ENCODE results near the gene TOGARAM1. TPM values are rescaled to one million over a fixed set of nuclear protein-coding genes. Genes with fewer than 3 reads are reported as not detected.
A peak's percentile ranks its signal among the peaks of the same experiment; 100 is the strongest.
"Not testable (repeated sequence)": the region's sequence is repeated elsewhere in the genome, so short reads cannot be mapped to it uniquely, and the experiment has no call there.

The TOGARAM1 gene
- total RNA-seq, 1 donor from 2014 or later = 17.1 TPM

DNA sequence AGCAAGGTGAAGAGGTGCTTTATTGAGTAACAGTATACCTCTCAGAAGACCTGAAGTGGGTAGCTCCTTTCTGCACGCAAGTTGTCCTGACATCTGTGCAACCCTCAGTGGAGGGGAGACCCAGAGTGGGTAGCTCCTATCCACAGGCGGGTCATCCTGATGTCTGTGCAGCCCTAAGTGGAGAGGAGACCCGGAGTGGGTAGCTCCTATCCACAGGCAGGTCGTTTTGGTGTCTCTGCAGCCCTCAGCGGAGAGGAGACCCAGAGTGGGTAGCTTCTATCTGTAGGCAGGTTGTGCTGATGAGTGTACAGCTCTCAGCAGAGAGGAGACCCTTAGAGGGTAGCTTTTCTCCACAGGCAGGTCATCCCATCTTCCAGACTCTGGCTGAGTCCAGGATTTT is 76.9 kb downstream of the TOGARAM1 start:
- no peak for DNase-seq (ENCODE audit: low spot score)

DNA sequence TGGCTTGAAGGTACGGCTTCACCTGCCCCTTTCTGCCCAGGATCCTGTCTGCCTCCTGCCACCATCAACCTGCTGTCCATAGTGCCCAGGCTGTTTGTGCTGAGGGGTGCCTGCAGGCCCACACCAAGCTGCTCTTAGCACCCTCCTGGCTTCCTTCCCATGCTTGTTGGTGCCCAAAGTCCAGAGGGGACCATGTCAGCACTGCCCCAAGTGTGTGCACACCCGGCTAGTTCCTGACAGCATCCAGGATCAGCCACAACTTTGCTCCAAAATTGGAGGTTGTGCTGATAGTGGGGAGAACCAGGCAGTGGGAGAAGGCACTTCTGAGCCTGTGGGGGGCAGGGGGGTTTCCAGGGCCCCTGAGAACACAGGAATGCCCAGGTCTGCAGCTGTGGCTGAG is 77.4 kb downstream of the TOGARAM1 start:
- DNase-seq (ENCODE audit: low spot score) = no peak

DNA sequence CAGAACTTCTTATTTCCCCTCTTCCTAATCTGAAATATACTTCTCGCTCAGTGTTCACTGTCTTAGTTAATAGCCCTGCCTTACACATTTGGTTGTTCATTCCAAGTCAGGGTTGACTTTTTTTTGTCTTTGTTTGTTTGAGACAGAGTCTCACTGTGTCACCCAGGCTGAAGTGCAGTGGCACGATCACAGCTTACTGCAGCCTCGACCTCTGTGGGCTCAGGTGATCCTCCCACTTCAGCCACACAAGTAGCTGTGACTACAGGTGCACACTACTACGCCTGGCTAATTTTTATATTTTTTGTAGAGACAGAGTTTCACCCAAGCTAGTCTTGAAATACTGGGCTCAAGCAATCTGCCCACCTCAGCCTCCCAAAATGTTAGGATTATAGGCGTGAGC is 79.7 kb downstream of the TOGARAM1 start:
- no peak for DNase-seq (ENCODE audit: low spot score)

DNA sequence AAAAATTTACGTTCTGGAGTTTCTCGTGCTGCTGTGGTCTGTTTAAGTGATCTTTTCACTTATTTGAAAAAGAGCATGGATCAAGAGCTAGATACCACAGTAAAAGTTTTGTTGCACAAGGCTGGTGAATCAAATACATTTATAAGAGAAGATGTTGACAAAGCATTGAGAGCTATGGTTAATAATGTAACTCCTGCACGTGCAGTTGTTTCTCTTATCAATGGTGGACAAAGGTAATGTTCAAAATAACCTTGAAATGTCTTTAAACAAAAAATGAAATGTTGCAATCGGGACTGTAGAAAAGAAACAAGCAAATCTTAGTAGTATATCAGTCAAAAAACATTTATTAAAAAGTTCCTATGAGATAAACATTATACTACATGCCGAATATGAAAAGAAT is 82.6 kb downstream of the TOGARAM1 start:
- no peak for DNase-seq (ENCODE audit: low spot score)

DNA sequence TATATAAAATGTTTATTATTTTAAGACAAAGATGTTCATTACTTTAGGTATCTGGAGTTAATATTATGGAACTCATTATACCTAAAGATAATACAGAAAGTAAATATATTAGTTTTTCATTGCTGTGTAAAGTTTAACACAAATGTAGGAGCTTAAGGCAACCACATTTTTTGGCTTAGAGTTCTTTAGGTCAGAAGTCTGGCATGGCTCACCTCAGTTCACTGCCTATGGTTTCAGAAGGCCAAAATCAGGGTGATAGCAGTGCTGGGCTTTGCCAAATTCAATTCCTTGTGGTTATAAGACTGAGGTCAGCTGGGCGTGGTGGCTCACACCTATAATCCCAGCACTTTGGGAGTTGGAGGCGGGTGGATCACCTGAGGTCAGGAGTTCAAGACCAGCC is 86.4 kb downstream of the TOGARAM1 start:
- DNase-seq (ENCODE audit: low spot score) = no peak

DNA sequence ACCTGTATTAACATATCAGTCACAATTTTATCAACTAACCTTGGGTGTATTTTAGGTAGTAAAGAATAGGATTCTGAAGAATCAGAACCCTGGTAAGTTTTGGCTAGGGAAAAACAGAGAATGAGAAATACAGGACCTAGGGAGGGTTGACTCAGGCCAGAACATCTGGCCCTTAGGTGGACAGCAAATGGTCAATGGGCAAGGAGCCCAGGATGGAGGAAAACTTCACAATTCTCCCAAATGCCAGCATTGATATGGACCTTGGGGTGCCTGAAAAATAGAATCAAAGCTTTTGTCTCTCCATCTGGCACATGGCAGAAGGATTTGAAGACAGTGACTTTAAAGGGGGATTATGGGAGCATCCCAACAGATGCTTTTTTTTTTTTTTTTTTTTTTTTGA is 89.2 kb downstream of the TOGARAM1 start:
- no peak for DNase-seq (ENCODE audit: low spot score)

DNA sequence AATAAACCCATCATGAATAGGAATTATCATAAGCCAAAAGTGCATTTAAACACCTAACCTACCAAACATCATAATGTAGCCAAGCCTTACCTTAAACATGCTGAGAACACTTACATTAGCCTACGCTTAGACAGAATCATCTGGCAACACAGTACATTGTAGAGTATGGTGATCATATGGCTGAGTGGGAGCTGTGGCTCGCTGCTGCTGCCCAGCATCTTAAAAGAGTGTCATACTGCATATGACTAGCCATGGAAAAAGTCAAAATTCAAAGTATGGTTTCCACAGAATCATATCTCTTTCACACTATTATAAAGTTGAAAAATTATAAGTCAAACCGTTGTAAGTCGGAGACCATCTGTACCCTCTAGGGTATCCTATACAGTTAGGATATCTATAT is 89.9 kb downstream of the TOGARAM1 start:
- DNase-seq (ENCODE audit: low spot score) = no peak

DNA sequence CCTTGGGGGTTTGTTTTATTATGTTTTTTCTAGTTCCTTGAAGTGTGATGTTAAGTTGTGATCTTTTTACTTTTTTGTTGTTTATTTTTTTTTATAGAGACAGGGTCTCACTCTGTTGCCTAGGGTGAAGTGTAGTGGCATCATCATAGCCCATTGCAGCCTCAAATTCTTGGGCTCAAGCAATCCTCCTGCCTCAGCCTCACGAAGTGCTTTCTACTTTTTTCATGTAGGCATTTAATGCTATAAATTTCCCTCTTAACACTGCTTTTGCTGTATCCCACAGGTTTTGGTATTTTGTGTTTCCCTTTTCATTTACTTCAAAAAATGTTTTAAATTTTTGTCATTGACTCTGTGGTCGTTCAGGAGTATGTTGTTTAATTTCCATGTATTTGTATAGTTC is 95.4 kb downstream of the TOGARAM1 start:
- no peak for DNase-seq (ENCODE audit: low spot score)

DNA sequence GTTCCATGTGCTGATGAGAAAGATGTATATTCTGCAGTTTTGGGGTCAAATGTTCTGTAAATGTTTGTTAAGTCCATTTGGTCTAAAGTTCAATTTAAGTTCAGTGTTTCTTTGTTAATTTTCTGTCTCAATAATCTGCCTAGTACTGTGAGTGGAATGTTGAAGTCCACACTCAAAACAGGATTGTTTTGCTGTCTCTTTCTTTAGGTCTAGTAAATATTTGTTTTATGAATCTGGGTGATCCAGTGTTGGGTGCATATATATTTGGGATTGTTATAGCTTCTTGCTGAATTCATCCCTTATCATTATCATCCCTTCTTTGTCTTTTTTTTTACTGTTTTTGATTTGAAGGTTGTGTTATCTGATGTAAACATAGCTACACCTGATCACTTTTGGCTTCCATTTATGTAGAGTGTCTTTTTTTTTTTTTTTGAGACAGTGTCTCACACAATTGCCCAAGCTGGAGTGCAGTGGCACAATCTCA is 95.9 kb downstream of the TOGARAM1 start:
- no peak for DNase-seq (ENCODE audit: low spot score)

DNA sequence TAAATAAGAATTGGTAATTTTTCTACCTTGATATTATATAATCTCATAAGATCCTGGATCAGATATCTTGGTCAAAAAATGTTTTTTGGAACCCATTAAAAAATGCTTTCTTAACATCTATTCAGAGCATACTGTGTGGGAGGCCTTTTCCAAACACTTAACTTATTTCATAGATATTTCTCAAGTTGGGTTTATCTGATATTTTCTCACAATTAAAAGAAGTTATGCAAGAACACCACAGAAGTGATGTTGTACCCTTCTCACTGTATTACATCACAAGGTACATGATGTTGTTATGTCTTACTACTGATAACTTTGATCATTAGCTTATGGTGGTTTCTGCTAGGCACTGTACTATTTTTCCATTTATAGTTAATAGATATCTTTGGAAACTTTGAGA is 98.6 kb downstream of the TOGARAM1 start:
- no peak for DNase-seq (ENCODE audit: low spot score)

DNA sequence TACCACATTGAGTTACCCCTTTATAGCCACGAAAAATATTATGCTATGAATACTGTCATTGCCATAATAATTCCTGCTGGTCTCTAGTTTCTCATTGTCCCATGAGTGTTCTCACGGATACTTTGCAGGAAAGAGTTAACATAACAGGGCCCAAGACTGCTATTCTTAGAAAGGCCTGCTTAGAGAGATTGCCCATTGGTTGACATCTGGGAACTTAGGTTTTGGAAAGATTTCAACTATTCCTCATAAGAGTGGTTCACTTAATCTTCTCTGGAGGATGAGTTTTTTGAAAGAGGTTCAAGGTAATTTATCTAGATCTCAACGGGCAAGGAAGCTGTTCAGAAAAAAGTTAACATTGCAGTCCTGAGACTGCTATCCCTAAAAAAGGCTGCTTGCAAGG is 103.5 kb downstream of the TOGARAM1 start:
- no peak for DNase-seq (ENCODE audit: low spot score)

DNA sequence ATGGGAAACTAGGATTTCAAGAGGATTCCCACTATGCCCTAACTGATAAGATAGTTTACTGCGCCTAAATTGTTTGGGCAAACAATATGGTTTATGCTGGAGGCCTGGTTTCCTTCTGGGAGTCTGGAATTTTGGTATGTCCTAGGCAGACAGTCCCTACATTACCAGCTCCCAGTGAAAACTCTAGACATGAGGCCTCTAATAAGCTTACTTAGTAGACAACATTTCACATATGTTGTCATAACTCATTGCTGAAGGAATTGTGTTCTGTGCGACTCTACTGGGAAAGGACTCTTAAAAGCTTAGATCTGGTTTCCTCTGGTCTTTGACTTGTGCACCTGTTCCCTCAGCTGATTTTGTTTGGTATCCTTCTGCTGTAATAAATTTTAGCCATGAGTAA is 104.0 kb downstream of the TOGARAM1 start:
- DNase-seq (ENCODE audit: low spot score) = no peak

DNA sequence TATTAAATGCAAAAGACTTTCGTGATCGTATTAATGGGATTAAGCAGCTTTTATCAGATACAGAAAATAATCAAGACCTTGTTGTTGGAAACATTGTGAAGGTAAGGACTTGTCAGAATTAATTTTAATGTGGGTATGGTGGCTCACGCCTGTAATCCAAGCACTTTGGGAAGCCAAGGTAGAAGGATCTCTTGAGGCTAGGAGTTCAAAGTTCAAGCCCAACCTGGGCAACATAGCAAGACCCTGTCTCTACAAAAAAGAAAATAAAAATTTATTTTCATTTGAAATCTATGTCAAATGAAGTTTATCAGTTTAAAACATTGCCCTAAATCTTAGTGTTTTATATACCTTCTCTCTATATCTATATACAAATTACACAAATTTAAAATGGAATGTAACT is 104.7 kb downstream of the TOGARAM1 start:
- DNase-seq (ENCODE audit: low spot score) = no peak

DNA sequence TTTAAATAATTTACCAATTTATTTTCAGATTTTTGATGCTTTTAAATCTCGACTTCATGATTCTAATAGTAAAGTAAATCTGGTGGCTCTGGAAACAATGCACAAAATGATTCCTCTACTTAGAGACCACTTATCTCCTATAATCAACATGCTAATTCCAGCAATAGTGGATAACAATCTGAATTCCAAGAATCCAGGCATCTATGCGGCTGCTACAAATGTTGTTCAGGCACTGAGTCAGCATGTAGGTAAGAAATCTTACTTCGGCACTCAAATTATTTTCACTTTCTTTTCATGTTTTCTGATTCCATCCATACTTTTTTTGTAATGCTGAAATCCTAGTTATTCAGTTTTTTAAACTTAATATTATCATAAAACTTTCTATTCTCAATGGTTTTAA is 106.4 kb downstream of the TOGARAM1 start:
- no peak for DNase-seq (ENCODE audit: low spot score)

DNA sequence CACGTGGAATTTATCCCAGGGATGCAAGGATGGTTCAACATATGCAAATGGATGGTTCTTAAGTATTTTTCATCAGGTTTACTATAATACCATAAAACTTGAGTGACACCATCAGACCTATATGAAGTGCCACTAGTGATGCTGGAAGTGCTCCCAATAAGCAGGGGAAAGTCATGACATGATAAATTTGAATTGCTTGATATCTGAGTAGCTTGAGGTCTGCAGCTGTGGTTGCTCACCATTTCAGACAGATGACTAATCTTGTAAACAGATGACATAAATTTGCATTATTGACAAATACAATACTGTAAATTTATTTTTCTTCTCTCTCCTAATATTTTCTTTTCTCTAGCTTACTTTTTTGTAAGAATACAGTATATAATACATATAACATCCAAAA is 108.2 kb downstream of the TOGARAM1 start:
- DNase-seq (ENCODE audit: low spot score) = no peak

DNA sequence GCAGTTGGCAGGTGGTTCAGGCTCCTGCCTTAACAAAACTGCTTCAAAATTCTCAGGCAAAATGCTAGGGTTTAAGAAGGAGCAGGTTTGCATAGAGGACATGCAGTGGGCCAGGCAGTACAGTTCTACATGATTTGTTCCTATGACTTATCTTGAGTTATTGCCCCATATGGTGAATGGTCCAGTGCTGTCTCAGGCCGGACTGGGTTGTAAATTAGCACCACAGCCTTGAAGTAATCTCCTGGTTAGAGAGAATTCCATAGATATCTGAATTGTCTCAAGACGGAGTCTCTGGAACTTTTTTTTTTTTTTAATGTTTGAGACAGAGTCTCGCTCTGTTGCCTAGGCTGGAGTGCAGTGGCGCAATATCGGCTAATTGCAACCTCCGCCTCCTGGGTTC is 110.1 kb downstream of the TOGARAM1 start:
- no peak for DNase-seq (ENCODE audit: low spot score)

DNA sequence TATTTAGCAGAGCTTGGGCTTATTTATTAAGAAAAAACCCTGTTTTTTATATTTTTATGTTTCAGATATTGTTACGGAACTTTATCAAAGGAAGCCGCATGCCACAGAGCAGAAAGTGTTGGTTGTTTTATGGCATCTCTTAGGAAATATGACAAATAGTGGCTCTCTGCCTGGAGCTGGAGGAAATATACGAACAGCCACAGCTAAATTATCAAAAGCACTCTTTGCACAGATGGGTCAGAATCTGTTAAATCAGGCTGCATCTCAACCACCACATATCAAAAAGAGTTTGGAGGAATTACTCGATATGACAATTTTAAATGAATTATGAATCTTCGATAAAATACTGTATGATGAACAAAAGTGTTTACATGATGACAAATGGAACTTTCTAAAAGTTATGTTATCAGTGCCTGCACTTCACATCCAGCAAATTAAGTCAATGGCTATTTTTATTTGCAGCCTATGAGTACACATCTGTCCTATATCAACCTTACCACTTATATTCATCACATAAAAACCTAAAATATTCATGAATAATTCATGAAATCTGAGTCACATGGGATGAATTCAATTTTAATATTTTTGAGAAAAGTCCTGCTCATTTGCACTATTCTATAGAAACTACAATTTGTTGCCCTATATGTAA is 111.4 kb downstream of the TOGARAM1 start:
- no peak for DNase-seq (ENCODE audit: low spot score)

DNA sequence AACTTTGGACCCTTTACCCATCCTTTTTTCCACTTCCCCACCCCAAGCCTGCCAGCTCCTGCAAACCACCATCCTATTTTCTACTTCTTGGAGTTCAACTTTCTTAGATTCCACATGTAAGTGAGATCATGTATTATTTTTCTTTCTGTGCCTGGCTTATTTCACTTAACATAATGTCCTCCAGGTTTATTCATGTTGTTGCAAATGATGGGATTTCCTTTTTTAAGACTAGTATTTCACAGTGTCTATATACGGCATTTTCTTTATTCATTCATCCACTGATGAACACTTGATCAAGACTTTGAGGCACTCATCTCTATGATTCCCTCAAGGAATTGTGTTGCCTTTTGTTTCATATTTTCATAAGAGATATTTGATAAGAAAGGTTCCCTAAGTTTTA is 116.3 kb downstream of the TOGARAM1 start:
- DNase-seq (ENCODE audit: low spot score) = no peak

DNA sequence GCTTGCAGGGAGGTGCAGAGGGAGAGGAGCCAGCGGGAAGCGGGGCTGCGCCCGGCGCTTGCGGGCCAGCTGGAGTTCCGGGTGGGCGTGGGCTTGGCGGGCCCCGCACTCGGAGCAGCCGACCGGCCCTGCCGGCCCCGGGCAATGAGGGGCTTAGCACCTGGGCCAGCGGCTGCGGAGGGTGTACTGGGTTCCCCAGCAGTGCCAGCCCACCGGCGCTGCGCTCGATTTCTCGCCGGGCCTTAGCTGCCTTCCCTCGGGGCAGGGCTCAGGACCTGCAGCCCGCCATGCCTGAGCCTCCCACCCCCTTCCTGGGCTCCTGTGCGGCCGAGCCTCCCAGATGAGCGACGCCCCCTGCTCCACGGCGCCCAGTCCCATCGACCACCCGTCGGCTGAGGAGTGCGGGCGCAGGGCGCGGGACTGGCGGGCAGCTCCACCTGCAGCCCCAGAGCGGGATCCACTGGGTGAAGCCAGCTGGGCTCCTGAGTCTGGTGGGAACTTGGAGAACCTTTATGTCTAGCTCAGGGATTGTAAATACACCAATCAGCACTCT is 118.5 kb downstream of the TOGARAM1 start:
- not testable (repeated sequence) for DNase-seq (ENCODE audit: low spot score)

DNA sequence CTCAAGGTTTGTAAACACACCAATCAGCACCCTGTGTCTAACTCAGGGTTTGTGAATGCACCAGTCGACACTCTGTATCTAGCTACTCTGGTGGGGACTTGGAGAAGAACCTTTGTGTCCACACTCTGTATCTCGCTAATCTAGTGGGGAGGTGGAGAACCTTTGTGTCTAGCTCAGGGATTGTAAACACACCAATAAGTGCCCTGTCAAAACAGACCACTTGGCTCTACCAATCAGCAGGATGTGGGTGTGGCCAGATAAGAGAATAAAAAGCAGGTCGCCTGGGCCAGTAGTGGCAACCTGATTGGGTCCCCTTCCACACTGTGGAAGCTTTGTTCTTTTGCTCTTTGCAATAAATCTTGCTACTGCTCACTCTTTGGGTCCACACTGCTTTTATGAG is 119.1 kb downstream of the TOGARAM1 start:
- DNase-seq (ENCODE audit: low spot score) = not testable (repeated sequence)

DNA sequence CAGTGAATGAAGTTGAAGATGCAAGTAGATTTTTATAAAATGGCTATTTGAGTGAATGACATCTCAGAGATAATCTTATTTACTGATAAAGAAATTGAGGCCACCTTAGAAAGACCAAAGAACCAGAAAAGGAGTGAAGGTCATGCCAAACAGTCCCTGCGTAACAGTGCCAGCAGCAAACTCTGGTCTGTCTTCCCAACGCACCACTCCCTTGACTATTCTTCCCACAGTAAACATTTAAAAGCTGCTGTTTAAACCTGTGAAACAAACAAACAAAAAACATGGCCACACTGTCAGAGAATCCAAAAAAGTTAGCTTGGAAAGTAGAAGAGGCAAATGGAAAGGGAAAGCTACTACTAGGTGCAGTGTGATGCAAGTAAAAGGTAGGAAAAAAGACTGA is 120.4 kb downstream of the TOGARAM1 start:
- DNase-seq (ENCODE audit: low spot score) = no peak

DNA sequence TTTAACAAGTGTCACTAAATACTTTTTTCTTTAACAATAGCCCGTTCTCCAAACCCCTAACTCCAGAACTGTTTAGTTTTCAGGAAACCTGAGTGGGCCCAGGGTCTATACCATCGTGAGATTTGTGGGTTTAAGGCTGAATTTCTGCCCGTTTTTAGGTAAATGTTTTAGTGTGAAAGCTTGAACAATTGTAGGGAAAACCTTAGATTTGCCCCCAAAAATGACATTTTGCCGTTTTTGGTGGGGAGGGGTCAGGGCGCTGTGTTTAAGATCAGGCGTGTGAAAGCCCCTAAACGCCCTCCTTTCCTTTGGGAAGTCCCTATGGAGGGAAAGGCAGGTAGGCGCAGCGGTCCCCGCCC is 121.6 kb downstream of the TOGARAM1 start:
- DNase-seq (ENCODE audit: low spot score) = no peak

DNA sequence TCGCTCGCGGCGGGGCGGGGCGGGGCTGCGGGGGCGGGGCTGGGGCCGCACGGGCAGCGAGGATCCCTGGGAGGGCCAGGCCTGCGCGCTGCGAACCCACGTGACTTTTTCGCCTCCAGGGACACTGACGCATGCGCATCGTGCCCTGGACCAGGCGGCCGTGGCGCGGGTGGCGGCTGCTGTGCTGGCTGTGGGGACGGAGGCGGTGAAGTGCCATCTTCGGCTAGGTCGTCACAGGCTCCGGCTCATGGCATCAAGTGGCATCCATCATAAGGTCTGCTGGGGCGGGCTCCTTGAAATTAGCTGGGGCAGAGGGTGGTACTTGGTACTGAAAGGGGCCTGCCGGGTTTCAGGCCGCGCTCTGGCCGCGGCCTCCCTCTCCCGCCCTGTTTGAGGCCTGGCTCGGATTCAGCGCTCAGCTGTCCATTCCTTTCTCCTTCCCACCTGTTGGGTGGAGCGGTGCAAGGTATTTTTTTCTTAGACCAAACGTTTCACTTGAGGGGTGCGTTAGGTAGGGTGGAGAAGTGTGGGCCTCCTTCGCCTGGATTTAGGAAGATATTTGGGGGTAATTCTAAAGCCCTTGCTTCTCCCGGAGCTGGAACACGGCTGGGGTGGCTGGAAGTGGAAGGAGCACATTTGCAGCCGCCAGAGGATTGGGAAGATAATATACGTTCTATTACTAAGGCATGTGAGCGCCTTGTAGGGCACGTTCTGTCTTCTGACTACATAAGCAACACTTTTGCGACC is 122.2 kb downstream of the TOGARAM1 start, which contains the start of gene PRPF39:
Gene PRPF39 (plus strand): TSS at position 141 of the 747 bp plus-strand sequence. CDS start 11,124 bp downstream, outside the sequence.
- peak; percentile 96 for DNase-seq (ENCODE audit: low spot score)
